GM12878 (cell line): ENCODE measurements around the gene CTNS. TPM values are rescaled to one million over a fixed set of nuclear protein-coding genes. Genes with fewer than 3 reads are reported as not detected.

ENCODE experiments used
- ATAC-seq: fragments of 200-7000 bp; cut with Tn5 transposase; 3 replicates; pipeline ENCODE4 v1.9.1; 2020; ENCODE audit warnings: mild to moderate bottlenecking, moderate library complexity
- BruUV-seq: library from RNA; stranded (reverse); fragments of 400-500 nt; replicated peaks from 2 replicates; lab custom pipeline; 2021; lab: Mats Ljungman, UMichigan
- CTCF ChIA-PET: fragments of 300-600 bp; sonication (Branson Sonifier 250); formaldehyde crosslinking; extraction: SDS; loops from one replicate; lab custom pipeline; 2021; ENCODE audit warnings: inconsistent platforms; lab: Yijun Ruan, JAX
- POLR2A ChIA-PET: fragments of 350-600 bp; formaldehyde crosslinking; extraction: SDS; loops from one replicate; lab custom pipeline; 2021; ENCODE audit warnings: inconsistent platforms; lab: Charles Lee
- RAD21 ChIA-PET: fragments of 300-600 bp; sonication (Branson Sonifier 250); formaldehyde crosslinking; loops from one replicate; lab custom pipeline; 2023; ENCODE audit warnings: antibody characterized with exemption; ENCODE audit not compliant: unreplicated experiment; lab: Charles Lee
- SMC1A ChIA-PET: fragments of 300-600 bp; sonication (Branson Sonifier 250); formaldehyde crosslinking; loops from one replicate; lab custom pipeline; 2023; ENCODE audit not compliant: unreplicated experiment, uncharacterized antibody; lab: Charles Lee
- DNase-seq: peaks from one replicate; pipeline ENCODE4 v3.0.0-alpha.2; 2011; ENCODE audit warnings: low read depth, low spot score
- FAIRE-seq: peaks from 3 replicates; lab custom pipeline; 2011; peaks lifted over from hg19 to GRCh38; lab: Jason Lieb, UNC
- H2AFZ ChIP-seq: 2 replicates; pipeline ENCODE4 v1.6.0; 2011; ENCODE audit warnings: low read depth, low read length, control low read depth; ENCODE audit not compliant: control insufficient read depth
- H3K27ac ChIP-seq: 2 replicates; pipeline ENCODE4 v1.5.1; 2011; ENCODE audit warnings: control low read depth; ENCODE audit not compliant: control insufficient read depth, insufficient read depth
- H3K27me3 ChIP-seq, 2 experiments: replicated peaks in 1 of 2; 2 replicates each; pipeline versions ENCODE4 v1.6.0 to v1.6.1; 2011; ENCODE audit warnings: low read length in 1 of 2; ENCODE audit not compliant: control insufficient read depth in 2 of 2, insufficient read depth in 2 of 2
- H3K36me3 ChIP-seq, 2 experiments: 2 replicates each; pipeline ENCODE4 v1.5.1; 2011; ENCODE audit warnings: low read length in 1 of 2; ENCODE audit not compliant: control insufficient read depth in 2 of 2, insufficient read depth in 2 of 2
- H3K4me1 ChIP-seq: 2 replicates; pipeline ENCODE4 v1.6.1; 2011; ENCODE audit warnings: mild to moderate bottlenecking, low read length, moderate library complexity, mixed read lengths; ENCODE audit not compliant: control insufficient read depth, insufficient read depth
- H3K4me2 ChIP-seq: 2 replicates; pipeline ENCODE4 v1.6.0; 2011; ENCODE audit warnings: control low read depth; ENCODE audit not compliant: control insufficient read depth, insufficient read depth
- H3K4me3 ChIP-seq: fragments of 200-600 bp; sonication (generic); 2 replicates; pipeline ENCODE4 v1.5.1; 2016
- H3K79me2 ChIP-seq: 2 replicates; pipeline ENCODE4 v1.6.0; 2011; ENCODE audit warnings: low read length; ENCODE audit not compliant: control insufficient read depth, insufficient read depth
- H3K9ac ChIP-seq: 2 replicates; pipeline ENCODE4 v1.8.0; 2011; ENCODE audit warnings: low read length, control low read depth, mixed read lengths; ENCODE audit not compliant: control insufficient read depth, insufficient read depth
- H3K9me3 ChIP-seq: replicated peaks from 3 replicates; pipeline ENCODE4 v1.5.1; 2011; ENCODE audit warnings: mild to moderate bottlenecking, low read length; ENCODE audit not compliant: control insufficient read depth, insufficient read depth
- H4K20me1 ChIP-seq: 2 replicates; pipeline ENCODE4 v1.6.0; 2011; ENCODE audit not compliant: control insufficient read depth, insufficient read depth
- BCL11A ChIP-seq: IDR thresholded peaks from 2 replicates; pipeline ENCODE4 v1.6.1; 2011; ENCODE audit warnings: low read depth, low read length
- BHLHE40 ChIP-seq, 2 experiments: fragments of 450-650 bp in 1 of 2; IDR thresholded peaks; 2 replicates each; pipeline ENCODE4 v1.6.1; 2011 to 2017; ENCODE audit warnings: low read depth in 2 of 2, borderline replicate concordance in 1 of 2, improper control_type of control experiment in 1 of 2, low read length in 1 of 2, mild to moderate bottlenecking in 1 of 2
- BMI1 ChIP-seq: fragments of 450-650 bp; IDR thresholded peaks from 2 replicates; pipeline ENCODE4 v1.6.1; 2016; ENCODE audit warnings: mild to moderate bottlenecking, moderate library complexity, borderline replicate concordance
- NRF1 ChIP-seq: conservative IDR thresholded peaks from 2 replicates; pipeline ENCODE4 v1.6.1; 2011; ENCODE audit warnings: mild to moderate bottlenecking, low read depth, low read length, improper control_type of control experiment
- SP1 ChIP-seq: IDR thresholded peaks from one replicate; pipeline ENCODE4 v1.6.1; 2011; ENCODE audit warnings: low read depth, low read length
- WGBS: methylation state at CpG from one replicate; pipeline ENCODE4 v1.1.6; 2016; ENCODE audit warnings: low lambda C conversion rate; ENCODE audit not compliant: insufficient replicate concordance, insufficient coverage; ENCODE audit errors: missing lambda C conversion rate; 5-methylcytosine and 5-hydroxymethylcytosine counted together
- in situ Hi-C: fragments of 300-500 bp; cut with MboI; formaldehyde crosslinking; loops from 9 replicates; pipeline ENCODE4 v1.14.3; 2018; ENCODE audit warnings: mixed read lengths
- intact Hi-C: fragments of 100-400 bp; cut with micrococcal nuclease; formaldehyde crosslinking; loops from one replicate; pipeline ENCODE4 v1.14.2; 2022; ENCODE audit not compliant: unreplicated experiment
- polyA plus RNA-seq, 11 experiments: library from polyadenylated mRNA; depleted of rRNA in 4 of 11; unstranded in 6 of 11; stranded (reverse) in 5 of 11; fragments of >200 nt; fragmentation: Nextera tagmentation in 4 of 11; fragmentation: Illumina TruSeq in 1 of 11; extraction: Ambion mirVana in 4 of 11; extraction: Trizol in 1 of 11; gene quantifications; 1 replicate in 1 of 11; 2 replicates in 10 of 11; pipeline versions ENCODE4 v1.2.1 to v1.2.3, GENCODE V29; 2011 to 2016; ENCODE audit warnings: inconsistent platforms in 2 of 11, missing spikeins in 2 of 11, low read depth in 1 of 11
- total RNA-seq, 4 experiments: library from RNA; depleted of rRNA in 3 of 4; stranded (reverse); fragments of >200 nt in 3 of 4; fragmentation: Illumina TruSeq in 1 of 4; extraction: Trizol in 1 of 4; gene quantifications; 2 replicates each; pipeline versions ENCODE4 v1.2.1 to v1.2.3, GENCODE V29; 2013 to 2021
- TF ChIP-seq, protein P1 (sequence below): fragments of 450-650 bp; IDR thresholded peaks from 2 replicates; pipeline ENCODE4 v1.6.1; 2018; ENCODE audit warnings: borderline replicate concordance, mild to moderate bottlenecking; ENCODE audit not compliant: partially characterized antibody
- TF ChIP-seq, protein P2 (sequence below): IDR thresholded peaks from 2 replicates; pipeline ENCODE4 v1.6.1; 2011; ENCODE audit warnings: low read depth, mild to moderate bottlenecking, low read length, moderate library complexity, borderline replicate concordance; ENCODE audit errors: extremely low read depth

CTNS gene
- total and polyA plus RNA-seq, 10 of the 15 experiments (the other 5 are each of a cell fraction or from before 2014, with no cell fraction given): 0.92 to 10.7 (median 6.4) TPM

DNA sequence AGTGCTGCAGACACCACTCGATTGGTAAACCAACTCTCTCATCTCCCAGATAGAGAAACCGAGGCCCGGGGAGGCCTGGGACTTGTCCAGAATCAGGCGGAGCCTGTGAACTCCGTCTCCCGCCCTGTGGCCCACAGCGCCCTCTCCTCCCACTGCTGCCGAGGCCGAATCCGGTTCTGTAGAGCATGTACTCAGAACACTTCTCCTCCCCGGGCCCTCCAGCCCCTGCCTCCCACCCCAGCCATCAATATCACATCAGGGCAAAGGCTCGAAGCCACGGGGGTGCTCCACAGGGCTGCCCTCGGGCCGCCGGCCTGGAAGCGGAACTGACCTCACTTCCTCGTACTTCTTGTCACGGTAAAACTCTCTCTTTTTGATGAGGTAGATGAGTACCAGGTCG, 45.0 kb downstream of the CTNS start:
- in situ Hi-C loops: loop anchor here (5.0 kb wide), 1 partner anchor 141 kb away; no protein-coding TSS in a partner anchor
- FAIRE-seq (no peak), DNase-seq (no peak), ATAC-seq (no peak)
- H3K4me3 ChIP-seq: no peak overlapping the region
- no peak overlapping the region for H3K27ac ChIP-seq
- H3K79me2 ChIP-seq: no peaks in the 10 kb centered on the region
- H3K4me2 ChIP-seq: no peak overlapping the region
- RAD21 ChIA-PET: interaction anchor here (1.6 to 2.7 kb wide), 2 partner anchors 51 to 56 kb away, joined by 12 to 24 read pairs; no protein-coding TSS in a partner anchor
- no peak overlapping the region for H2AFZ ChIP-seq
- SMC1A ChIA-PET: interaction anchor here (2.7 kb wide), 1 partner anchor 56 kb away, joined by 17 read pairs; no protein-coding TSS in a partner anchor
- CTCF ChIA-PET: interaction anchor here (1.9 to 5.1 kb wide), 3 partner anchors 12 to 145 kb away, joined by 10 to 105 read pairs (median 26); no protein-coding TSS in a partner anchor
- H3K4me1 ChIP-seq: peaks cover 6% of the 10 kb centered on the region; the same call in 1 of the 2 replicates
- POLR2A ChIA-PET: interaction anchor here (0.5 kb wide), 1 partner anchor 129 kb away, joined by 6 read pairs; no protein-coding TSS in a partner anchor
- no peaks in the 10 kb centered on the region for H4K20me1 ChIP-seq
- WGBS: 88% methylated on average over 20 of the region's 20 CpGs
- BruUV-seq: no TSS peak
- no peak overlapping the region for H3K9ac ChIP-seq
- intact Hi-C loops: no loop called here
- H3K36me3 ChIP-seq: peaks cover 0 to 4% of the 10 kb centered on the region in 2 experiments; a peak in 2 of 4 replicates
- TF ChIP-seq, protein P1, sequence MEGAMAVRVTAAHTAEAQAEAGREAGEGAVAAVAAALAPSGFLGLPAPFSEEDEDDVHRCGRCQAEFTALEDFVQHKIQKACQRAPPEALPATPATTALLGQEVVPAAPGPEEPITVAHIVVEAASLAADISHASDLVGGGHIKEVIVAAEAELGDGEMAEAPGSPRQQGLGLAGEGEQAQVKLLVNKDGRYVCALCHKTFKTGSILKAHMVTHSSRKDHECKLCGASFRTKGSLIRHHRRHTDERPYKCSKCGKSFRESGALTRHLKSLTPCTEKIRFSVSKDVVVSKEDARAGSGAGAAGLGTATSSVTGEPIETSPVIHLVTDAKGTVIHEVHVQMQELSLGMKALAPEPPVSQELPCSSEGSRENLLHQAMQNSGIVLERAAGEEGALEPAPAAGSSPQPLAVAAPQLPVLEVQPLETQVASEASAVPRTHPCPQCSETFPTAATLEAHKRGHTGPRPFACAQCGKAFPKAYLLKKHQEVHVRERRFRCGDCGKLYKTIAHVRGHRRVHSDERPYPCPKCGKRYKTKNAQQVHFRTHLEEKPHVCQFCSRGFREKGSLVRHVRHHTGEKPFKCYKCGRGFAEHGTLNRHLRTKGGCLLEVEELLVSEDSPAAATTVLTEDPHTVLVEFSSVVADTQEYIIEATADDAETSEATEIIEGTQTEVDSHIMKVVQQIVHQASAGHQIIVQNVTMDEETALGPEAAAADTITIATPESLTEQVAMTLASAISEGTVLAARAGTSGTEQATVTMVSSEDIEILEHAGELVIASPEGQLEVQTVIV: no peak
- TF ChIP-seq BCL11A (no peak), SP1 (no peak), BMI1 (no peak), BHLHE40 (IDR thresholded peaks at IDR 0.05; ENCODE audit: borderline replicate concordance in 1 of 2, low read depth in 2 of 2, low read length in 1 of 2) (no peak), NRF1 (no peak)
- TF ChIP-seq, protein P2, sequence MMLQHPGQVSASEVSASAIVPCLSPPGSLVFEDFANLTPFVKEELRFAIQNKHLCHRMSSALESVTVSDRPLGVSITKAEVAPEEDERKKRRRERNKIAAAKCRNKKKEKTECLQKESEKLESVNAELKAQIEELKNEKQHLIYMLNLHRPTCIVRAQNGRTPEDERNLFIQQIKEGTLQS: no peak
- no peaks in the 10 kb centered on the region for H3K9me3 ChIP-seq
- no peaks in the 10 kb centered on the region for H3K27me3 ChIP-seq
